HepG2 (cell line): ENCODE data around the gene QDPR. TPM values are rescaled to one million over a fixed set of nuclear protein-coding genes. Genes with fewer than 3 reads are reported as not detected.
A peak's percentile ranks its signal among the peaks of the same experiment; 100 is the strongest.

Source experiments
- ATAC-seq: fragments of 200-7000 bp; cut with Tn5 transposase; 3 replicates; pipeline ENCODE4 v1.9.1; 2020; ENCODE audit warnings: mild to moderate bottlenecking, moderate library complexity
- BruUV-seq: library from RNA; stranded (reverse); fragments of 400-500 nt; replicated peaks from 2 replicates; lab custom pipeline; 2021; lab: Mats Ljungman, UMichigan
- CTCF ChIA-PET: fragments of 300-600 bp; formaldehyde crosslinking; extraction: SDS; loops from one replicate; lab custom pipeline; 2021; ENCODE audit warnings: low total read pairs, inconsistent platforms, low intra/inter-chr PET ratio; lab: Yijun Ruan, JAX
- POLR2A ChIA-PET: fragments of 350-600 bp; sonication (Branson Sonifier 250); formaldehyde crosslinking; loops from one replicate; lab custom pipeline; 2020; ENCODE audit warnings: antibody characterized with exemption, inconsistent platforms; lab: Yijun Ruan, JAX
- DNase-seq: peaks from one replicate; pipeline ENCODE4 v3.0.0-alpha.2; 2015; ENCODE audit warnings: low spot score
- FAIRE-seq: peaks from 3 replicates; lab custom pipeline; 2011; peaks lifted over from hg19 to GRCh38; lab: Jason Lieb, UNC
- H2AFZ ChIP-seq: one replicate; pipeline ENCODE4 v1.6.1; 2011; ENCODE audit warnings: low read length, inconsistent platforms
- H3K27ac ChIP-seq: fragments of 300-600 bp; 3 replicates; pipeline ENCODE4 v1.8.0; 2011; ENCODE audit warnings: mixed run types, mild to moderate bottlenecking, mixed read lengths, low read length, inconsistent platforms; ENCODE audit not compliant: insufficient read depth; ENCODE audit errors: extremely low read length
- H3K27me3 ChIP-seq, 2 experiments: fragments of 200-600 bp in 1 of 2; 2 replicates in 1 of 2; 3 replicates in 1 of 2; pipeline versions ENCODE4 v1.6.0 to v1.8.0; 2011; ENCODE audit warnings: low read length in 2 of 2, mild to moderate bottlenecking in 2 of 2, moderate library complexity in 2 of 2, inconsistent platforms in 1 of 2; ENCODE audit not compliant: insufficient read depth in 2 of 2, control insufficient read depth in 1 of 2
- H3K36me3 ChIP-seq, 2 experiments: fragments of 200-600 bp in 1 of 2; replicated peaks in 1 of 2; 2 replicates in 1 of 2; 3 replicates in 1 of 2; pipeline versions ENCODE4 v1.5.1 to v1.8.0; 2011; ENCODE audit warnings: low read length in 2 of 2, inconsistent platforms in 1 of 2; ENCODE audit not compliant: insufficient read depth in 2 of 2, control insufficient read depth in 1 of 2
- H3K4me1 ChIP-seq: 2 replicates; pipeline ENCODE4 v1.5.1; 2012; ENCODE audit warnings: low read length, inconsistent platforms; ENCODE audit not compliant: insufficient read depth
- H3K4me2 ChIP-seq: 2 replicates; pipeline ENCODE4 v1.6.0; 2011; ENCODE audit warnings: low read depth, low read length, inconsistent platforms
- H3K4me3 ChIP-seq, 3 experiments: fragments of 200-600 bp in 1 of 3; sonication (generic), shearing (Covaris generic) in 1 of 3; replicated peaks in 1 of 3; 2 replicates each; pipeline ENCODE4 v1.5.1; 2011 to 2016; ENCODE audit warnings: low read length in 3 of 3, inconsistent platforms in 2 of 3, low read depth in 2 of 3, mild to moderate bottlenecking in 2 of 3, control low read depth in 1 of 3, mixed read lengths in 1 of 3; ENCODE audit not compliant: insufficient read depth in 1 of 3
- H3K79me2 ChIP-seq: one replicate; pipeline ENCODE4 v1.6.1; 2011; ENCODE audit warnings: low read length, inconsistent platforms; ENCODE audit not compliant: insufficient read depth
- H3K9ac ChIP-seq: 2 replicates; pipeline ENCODE4 v1.6.0; 2011; ENCODE audit warnings: mild to moderate bottlenecking, low read depth, low read length, inconsistent platforms; ENCODE audit not compliant: insufficient read depth
- H3K9me3 ChIP-seq: 2 replicates; pipeline ENCODE4 v1.5.1; 2012; ENCODE audit warnings: mild to moderate bottlenecking, low read length
- H4K20me1 ChIP-seq: 2 replicates; pipeline ENCODE4 v1.6.0; 2011; ENCODE audit warnings: inconsistent platforms, mild to moderate bottlenecking, low read length, moderate library complexity; ENCODE audit not compliant: insufficient read depth
- ASH2L ChIP-seq: fragments of 300-600, 200-600 bp; sonication (generic); IDR thresholded peaks from 2 replicates; pipeline ENCODE4 v1.7.0; 2017; ENCODE audit warnings: low read depth, mild to moderate bottlenecking, moderate library complexity, mixed read lengths, low read length; ENCODE audit not compliant: insufficient read length
- RELA ChIP-seq: sonication (generic); formaldehyde crosslinking; IDR thresholded peaks from 2 replicates; pipeline ENCODE4 v1.4.0; 2020; ENCODE audit warnings: missing genetic modification reagents
- SIN3A ChIP-seq: IDR thresholded peaks from 2 replicates; pipeline ENCODE4 v1.6.1; 2011; ENCODE audit warnings: low read depth, mild to moderate bottlenecking, control low read depth, low read length, borderline replicate concordance
- WGBS: methylation state at CpG from one replicate; pipeline ENCODE4 v1.1.6; 2017; ENCODE audit warnings: low lambda C conversion rate; 5-methylcytosine and 5-hydroxymethylcytosine counted together
- in situ Hi-C: cut with HindIII; loops from 2 replicates; pipeline ENCODE4 v1.10.0; 2017; ENCODE audit warnings: low pct_unique_long_range_greater_than_20kb; ENCODE audit not compliant: extremely low pct_ligation_motif_present
- intact Hi-C: fragments of 100-400 bp; cut with micrococcal nuclease; formaldehyde crosslinking; loops from one replicate; pipeline ENCODE4 v1.10.0; 2022; ENCODE audit not compliant: unreplicated experiment
- polyA plus RNA-seq, 8 experiments: library from polyadenylated mRNA; depleted of rRNA in 3 of 8; stranded (reverse) in 7 of 8; unstranded in 1 of 8; fragments of >200 nt; fragmentation: Illumina TruSeq in 4 of 8; extraction: Trizol in 4 of 8; gene quantifications; 2 replicates each; pipeline versions ENCODE4 v1.2.1 to v1.2.3, GENCODE V29; 2011 to 2016; ENCODE audit warnings: low read depth in 4 of 8, missing spikeins in 1 of 8, mixed read lengths in 1 of 8; ENCODE audit not compliant: insufficient read depth in 1 of 8
- total RNA-seq, 5 experiments: library from RNA; depleted of rRNA; stranded (reverse); fragments of >200 nt; fragmentation: Illumina TruSeq; extraction: Trizol; gene quantifications; 2 replicates each; pipeline ENCODE4 v1.2.3, GENCODE V29; 2016; ENCODE audit warnings: low read depth in 1 of 5
- TF ChIP-seq, protein P1 (sequence below): fragments of 450-650 bp; IDR thresholded peaks from 2 replicates; pipeline ENCODE4 v1.6.1; 2016

Gene QDPR
- total and polyA plus RNA-seq, 2 of the 13 experiments (the other 11 are each of a cell fraction or from before 2014, with no cell fraction given): 9.9 to 95.5 TPM

GRCh38 chr4:17504081-17504480 lies 7.8 kb downstream of the QDPR start:
- Histone ChIP-seq H3K79me2 (peaks cover 9% of the 10 kb centered on the region), H3K9me3 (no peaks in the 10 kb centered on the region), H3K9ac (no peak overlapping the region), H3K27me3 (no peaks in the 10 kb centered on the region), H3K36me3 (peaks cover 24 to 81% of the 10 kb centered on the region in 2 experiments), H2AFZ (no peak overlapping the region), H3K4me3 (no peak overlapping the region), H3K4me1 (peaks cover 9% of the 10 kb centered on the region), H3K4me2 (no peak overlapping the region), H3K27ac (no peak overlapping the region), H4K20me1 (no peaks in the 10 kb centered on the region)
- 98% methylated on average over 7 of the region's 7 CpGs for WGBS
- in situ Hi-C loops: no loop called here
- BruUV-seq: no TSS peak
- CTCF ChIA-PET: no interaction called here
- POLR2A ChIA-PET: no interaction called here
- ATAC-seq (no peak), FAIRE-seq (no peak), DNase-seq (no peak)
- TF ChIP-seq, protein P1, sequence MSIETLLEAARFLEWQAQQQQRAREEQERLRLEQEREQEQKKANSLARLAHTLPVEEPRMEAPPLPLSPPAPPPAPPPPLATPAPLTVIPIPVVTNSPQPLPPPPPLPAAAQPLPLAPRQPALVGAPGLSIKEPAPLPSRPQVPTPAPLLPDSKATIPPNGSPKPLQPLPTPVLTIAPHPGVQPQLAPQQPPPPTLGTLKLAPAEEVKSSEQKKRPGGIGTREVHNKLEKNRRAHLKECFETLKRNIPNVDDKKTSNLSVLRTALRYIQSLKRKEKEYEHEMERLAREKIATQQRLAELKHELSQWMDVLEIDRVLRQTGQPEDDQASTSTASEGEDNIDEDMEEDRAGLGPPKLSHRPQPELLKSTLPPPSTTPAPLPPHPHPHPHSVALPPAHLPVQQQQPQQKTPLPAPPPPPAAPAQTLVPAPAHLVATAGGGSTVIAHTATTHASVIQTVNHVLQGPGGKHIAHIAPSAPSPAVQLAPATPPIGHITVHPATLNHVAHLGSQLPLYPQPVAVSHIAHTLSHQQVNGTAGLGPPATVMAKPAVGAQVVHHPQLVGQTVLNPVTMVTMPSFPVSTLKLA: peak; percentile 77
- TF ChIP-seq ASH2L (no peak), SIN3A (no peak)
- intact Hi-C loops: no loop called here

- 90% methylated on average over 3 of the region's 3 CpGs for WGBS
- H4K20me1 ChIP-seq: no peaks in the 10 kb centered on the region
- ATAC-seq (no peak), DNase-seq (no peak), FAIRE-seq (no peak)
- H3K9me3 ChIP-seq: no peaks in the 10 kb centered on the region
- in situ Hi-C loops (no loop called here), intact Hi-C loops (no loop called here)
- no TSS peak for BruUV-seq
- no peak overlapping the region for H3K9ac ChIP-seq
- H3K4me2 ChIP-seq: no peak overlapping the region
- H3K27me3 ChIP-seq: no peaks in the 10 kb centered on the region
- H2AFZ ChIP-seq: no peak overlapping the region
- peaks cover 28 to 84% of the 10 kb centered on the region in 2 experiments for H3K36me3 ChIP-seq
- H3K27ac ChIP-seq: no peak overlapping the region
- CTCF ChIA-PET: no interaction called here
- TF ChIP-seq RELA: no peak
- peaks cover 18% of the 10 kb centered on the region for H3K4me1 ChIP-seq
- no peak overlapping the region for H3K4me3 ChIP-seq
- peaks cover 11% of the 10 kb centered on the region for H3K79me2 ChIP-seq
- POLR2A ChIA-PET: no interaction called here
Measured at GRCh38 chr4:17502756-17503155, 9.1 kb downstream of the QDPR start.
